Measurements from ENCODE around the gene ZNF605. TPM values are rescaled to one million over a fixed set of nuclear protein-coding genes. Genes with fewer than 3 reads are reported as not detected.
A peak's percentile ranks its signal among the peaks of the same experiment; 100 is the strongest.
"Not testable (repeated sequence)": the region's sequence is repeated elsewhere in the genome, so short reads cannot be mapped to it uniquely, and the experiment has no call there.

The ZNF605 gene
- polyA plus RNA-seq, 6 donors from 2014 or later: 1.00 to 3.9 (median 2.1) TPM

DNA sequence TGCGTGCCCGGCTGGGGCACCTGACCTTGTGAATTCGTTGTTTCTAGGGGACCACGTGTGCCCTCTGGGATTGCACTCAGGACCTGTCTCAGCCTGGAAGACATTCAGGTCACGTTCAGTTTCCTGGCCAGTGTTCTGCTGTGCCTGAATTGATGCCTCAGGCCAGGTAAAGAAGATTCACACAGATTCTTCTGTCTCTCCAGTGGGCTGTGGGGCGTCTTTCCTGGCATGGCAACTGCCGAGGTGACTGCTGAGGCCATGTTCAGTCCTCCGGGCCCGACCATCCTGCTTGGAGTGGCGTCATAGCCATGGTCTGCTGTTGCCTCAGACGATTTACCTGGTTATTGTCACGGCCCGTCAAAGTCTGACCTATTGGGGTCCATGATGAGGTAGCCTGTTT is 13.5 kb downstream of the ZNF605 start:
- ATAC-seq (ENCODE audit: low read depth in 2 of 2) (no peak), DNase-seq (no peak)
- Mint-ChIP-seq H3K9me3 (peaks cover 4 to 49% (median 28%) of the 10 kb centered on the region in 7 donors), H3K27ac (no peak overlapping the region), H3K4me3 (no peak overlapping the region), H3K36me3 (peaks cover 28 to 38% of the 10 kb centered on the region in 2 donors), H3K4me1 (no peaks in the 10 kb centered on the region), H3K27me3 (no peaks in the 10 kb centered on the region)

DNA sequence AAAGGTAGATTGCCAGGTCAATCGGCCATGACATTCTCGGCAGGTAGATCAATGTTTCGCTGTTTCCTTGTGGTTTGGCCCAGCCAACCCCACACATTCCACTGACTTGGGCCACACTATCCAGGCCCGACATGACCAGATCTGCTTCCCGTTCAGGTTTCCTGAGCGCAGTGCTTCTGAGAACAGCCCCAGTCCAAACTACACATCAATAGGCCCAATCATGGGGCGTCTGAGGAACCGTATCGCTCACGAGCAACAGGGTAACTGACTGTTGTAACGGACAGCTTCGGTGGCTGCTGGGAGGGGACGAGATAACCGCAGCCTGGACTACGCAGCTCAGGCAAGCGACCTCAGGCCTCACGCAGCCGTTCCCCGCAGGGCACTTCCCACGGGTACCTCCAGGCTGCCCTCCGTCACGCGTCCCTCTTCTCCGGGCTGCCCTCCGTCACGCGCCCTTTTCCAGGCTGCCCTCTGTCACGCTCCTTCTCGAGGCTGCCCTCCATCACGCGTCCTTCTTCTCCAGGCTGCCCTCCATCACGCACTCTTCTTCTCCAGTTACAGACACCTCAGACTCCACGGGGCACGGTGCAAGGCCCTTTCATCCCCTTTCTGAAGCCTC is 14.7 kb downstream of the ZNF605 start:
- no peak for ATAC-seq (ENCODE audit: low read depth in 2 of 2)
- Mint-ChIP-seq H3K36me3 (peaks cover 35 to 39% of the 10 kb centered on the region in 2 donors), H3K27me3 (no peaks in the 10 kb centered on the region), H3K9me3 (peaks cover 4 to 57% (median 38%) of the 10 kb centered on the region in 7 donors), H3K4me1 (no peaks in the 10 kb centered on the region), H3K27ac (no peak overlapping the region), H3K4me3 (no peak overlapping the region)
- DNase-seq: no peak

DNA sequence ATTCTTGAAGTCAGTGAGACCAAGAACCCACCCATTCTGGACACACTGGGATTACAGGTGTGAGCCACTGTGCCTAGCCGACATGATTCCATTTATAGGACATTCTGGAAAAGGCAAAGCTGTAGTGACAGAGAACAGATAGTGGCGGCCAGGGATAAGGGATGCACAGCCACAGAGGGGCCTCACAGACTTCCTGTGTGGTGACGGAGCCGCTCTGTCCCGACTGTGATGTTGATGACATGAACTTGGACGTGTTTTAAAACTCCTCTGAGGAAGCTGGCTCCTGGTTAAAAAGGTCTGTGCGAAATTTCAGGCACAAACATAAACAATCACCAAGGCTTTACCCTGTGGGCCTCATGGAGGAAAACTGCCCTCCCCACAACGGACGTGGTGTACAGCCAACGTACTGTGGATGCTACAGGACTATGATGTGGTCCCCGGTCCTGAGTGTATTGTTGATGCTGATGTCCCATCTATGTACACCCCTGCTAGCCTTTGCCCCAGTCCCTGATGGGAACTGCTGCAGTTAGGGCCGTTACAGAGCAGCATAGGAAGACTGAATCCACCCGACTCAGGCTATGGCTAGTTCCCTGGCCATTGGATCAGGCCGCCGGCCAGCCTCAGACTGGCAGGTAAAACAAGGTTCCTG is 15.9 kb downstream of the ZNF605 start:
- Mint-ChIP-seq H3K27me3 (no peaks in the 10 kb centered on the region), H3K9me3 (peaks cover 9 to 56% (median 44%) of the 10 kb centered on the region in 7 donors), H3K36me3 (peaks cover 33 to 35% of the 10 kb centered on the region in 2 donors), H3K4me1 (no peaks in the 10 kb centered on the region), H3K4me3 (no peak overlapping the region), H3K27ac (no peak overlapping the region)
- DNase-seq (no peak), ATAC-seq (ENCODE audit: low read depth in 2 of 2) (no peak)

DNA sequence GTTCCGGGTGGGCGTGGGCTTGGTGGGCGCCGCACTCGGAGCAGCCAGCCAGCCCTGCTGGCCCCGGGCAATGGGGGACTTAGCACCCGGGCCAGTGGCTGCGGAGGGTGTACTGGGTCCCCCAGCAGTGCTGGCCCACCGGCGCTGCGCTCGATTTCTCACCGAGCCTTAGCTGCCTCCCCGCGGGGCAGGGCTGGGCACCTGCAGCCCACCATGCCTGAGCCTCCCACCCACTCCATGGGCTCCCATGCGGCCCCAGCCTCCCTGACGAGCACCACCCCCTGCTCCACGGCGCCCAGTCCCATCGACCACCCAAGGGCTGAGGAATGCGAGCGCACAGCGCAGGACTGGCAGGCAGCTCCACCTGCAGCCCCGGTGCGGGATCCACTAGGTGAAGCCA is 17.3 kb downstream of the ZNF605 start:
- H3K9me3 Mint-ChIP-seq: peaks cover 10 to 57% (median 51%) of the 10 kb centered on the region in 7 donors
- not testable (repeated sequence) for H3K4me3 Mint-ChIP-seq; ATAC-seq (ENCODE audit: low read depth in 2 of 2); H3K27me3 Mint-ChIP-seq; DNase-seq; H3K27ac Mint-ChIP-seq; H3K4me1 Mint-ChIP-seq
- peaks cover 33 to 36% of the 10 kb centered on the region in 2 donors for H3K36me3 Mint-ChIP-seq

DNA sequence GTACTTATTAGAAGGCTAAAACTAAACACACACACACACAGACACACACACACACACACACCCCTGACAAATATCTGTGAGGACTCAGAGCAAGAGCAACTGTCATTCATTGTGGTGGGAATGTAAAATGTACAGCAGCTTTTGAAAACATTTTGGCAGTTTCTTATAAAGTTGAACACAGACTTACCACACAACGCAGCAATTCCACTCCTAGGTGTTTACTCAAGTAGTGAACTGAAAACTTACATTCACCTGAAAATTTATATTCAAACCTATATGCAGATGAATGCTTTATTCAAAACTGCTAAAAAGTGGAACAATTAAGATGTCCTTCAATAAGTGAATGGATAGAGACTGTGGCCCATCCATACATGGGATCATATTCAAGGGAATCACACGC is 18.6 kb downstream of the ZNF605 start:
- H3K36me3 Mint-ChIP-seq: peaks cover 33 to 35% of the 10 kb centered on the region in 2 donors
- H3K4me3 Mint-ChIP-seq: no peak overlapping the region
- ATAC-seq (ENCODE audit: low read depth in 2 of 2) (no peak), DNase-seq (no peak)
- no peaks in the 10 kb centered on the region for H3K27me3 Mint-ChIP-seq
- H3K9me3 Mint-ChIP-seq: peaks cover 13 to 65% (median 61%) of the 10 kb centered on the region in 7 donors
- peak overlapping the region in 1 of 6 donors; percentile 51 for H3K27ac Mint-ChIP-seq
- H3K4me1 Mint-ChIP-seq: no peaks in the 10 kb centered on the region

DNA sequence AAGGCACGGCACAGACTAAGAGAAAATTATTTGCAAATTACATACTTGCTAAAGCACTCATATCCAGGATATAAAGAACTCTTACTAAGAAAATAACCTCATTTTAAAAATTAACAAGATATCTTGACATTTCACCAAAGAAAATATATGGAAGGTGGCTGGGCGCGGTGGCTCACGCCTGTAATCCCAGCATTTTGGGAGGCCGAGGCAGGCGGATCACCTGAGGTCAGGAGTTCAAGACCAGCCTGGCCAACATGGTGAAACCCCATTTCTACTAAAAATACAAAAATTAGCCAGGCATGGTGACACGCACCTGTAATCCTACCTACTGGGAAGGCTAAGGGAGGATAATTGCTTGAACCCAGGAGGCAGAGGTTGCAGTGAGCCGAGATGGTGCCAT is 19.2 kb downstream of the ZNF605 start:
- not testable (repeated sequence) for H3K4me1 Mint-ChIP-seq; H3K27ac Mint-ChIP-seq; ATAC-seq (ENCODE audit: low read depth in 2 of 2); H3K27me3 Mint-ChIP-seq; DNase-seq; H3K4me3 Mint-ChIP-seq
- peaks cover 13 to 67% (median 63%) of the 10 kb centered on the region in 7 donors for H3K9me3 Mint-ChIP-seq
- H3K36me3 Mint-ChIP-seq: peaks cover 29 to 30% of the 10 kb centered on the region in 2 donors

DNA sequence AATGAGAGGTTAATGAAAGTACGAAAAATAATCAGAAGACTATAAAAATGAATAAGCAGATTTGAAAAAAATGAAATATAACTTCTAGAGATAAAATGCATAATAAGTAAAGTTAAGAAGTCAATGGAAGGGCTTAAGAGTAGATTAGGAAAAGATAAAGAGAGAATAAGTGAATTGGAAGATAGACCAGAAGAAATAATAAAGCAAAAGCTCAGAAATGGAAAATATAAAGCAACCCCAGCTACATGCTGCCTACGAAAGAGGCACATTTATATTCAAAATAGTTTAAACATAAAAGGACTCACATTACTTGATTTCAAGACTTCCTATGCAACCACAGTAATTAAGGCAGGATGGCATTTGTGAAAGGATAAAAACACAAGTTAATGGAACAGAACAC is 19.9 kb downstream of the ZNF605 start:
- H3K36me3 Mint-ChIP-seq: peaks cover 27 to 30% of the 10 kb centered on the region in 2 donors
- peak overlapping the region in 1 of 6 donors; percentile 2 for H3K27ac Mint-ChIP-seq

DNA sequence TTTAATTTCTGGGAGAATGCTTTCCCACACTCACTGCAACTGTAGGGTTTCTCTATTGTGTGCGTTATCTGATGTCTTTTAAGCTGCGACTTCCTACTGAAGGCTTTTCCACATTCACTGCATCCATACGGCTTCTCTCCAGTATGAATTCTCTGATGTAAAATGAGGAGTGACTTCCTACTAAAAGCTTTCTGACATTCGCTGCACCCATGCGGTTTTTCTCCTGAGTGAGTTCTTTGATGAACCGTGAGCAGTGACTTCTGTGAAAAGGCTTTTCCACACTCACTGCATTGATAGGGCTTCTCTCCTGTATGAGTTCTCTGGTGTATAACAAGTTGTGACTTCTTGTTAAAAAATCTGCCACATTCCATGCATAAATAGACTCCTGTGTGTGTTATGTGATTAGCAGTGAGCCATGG is 29.7 kb downstream of the ZNF605 start:
- H3K4me1 Mint-ChIP-seq: no peaks in the 10 kb centered on the region
- no peak for DNase-seq
- H3K27me3 Mint-ChIP-seq: no peaks in the 10 kb centered on the region
- H3K36me3 Mint-ChIP-seq: peaks cover 49 to 72% of the 10 kb centered on the region in 2 donors
- no peak overlapping the region for H3K27ac Mint-ChIP-seq
- H3K4me3 Mint-ChIP-seq: peak overlapping the region in 1 of 8 donors; percentile 44
- no peak for ATAC-seq (ENCODE audit: low read depth in 2 of 2)
- peaks cover 18 to 98% (median 84%) of the 10 kb centered on the region in 7 donors for H3K9me3 Mint-ChIP-seq

More for the DNA sequence above, 19.9 kb downstream of the ZNF605 start:
- peaks cover 14 to 66% (median 63%) of the 10 kb centered on the region in 7 donors for H3K9me3 Mint-ChIP-seq
- H3K4me1 Mint-ChIP-seq: no peaks in the 10 kb centered on the region
- no peak overlapping the region for H3K4me3 Mint-ChIP-seq
- no peaks in the 10 kb centered on the region for H3K27me3 Mint-ChIP-seq
- DNase-seq (no peak), ATAC-seq (ENCODE audit: low read depth in 2 of 2) (no peak)

DNA sequence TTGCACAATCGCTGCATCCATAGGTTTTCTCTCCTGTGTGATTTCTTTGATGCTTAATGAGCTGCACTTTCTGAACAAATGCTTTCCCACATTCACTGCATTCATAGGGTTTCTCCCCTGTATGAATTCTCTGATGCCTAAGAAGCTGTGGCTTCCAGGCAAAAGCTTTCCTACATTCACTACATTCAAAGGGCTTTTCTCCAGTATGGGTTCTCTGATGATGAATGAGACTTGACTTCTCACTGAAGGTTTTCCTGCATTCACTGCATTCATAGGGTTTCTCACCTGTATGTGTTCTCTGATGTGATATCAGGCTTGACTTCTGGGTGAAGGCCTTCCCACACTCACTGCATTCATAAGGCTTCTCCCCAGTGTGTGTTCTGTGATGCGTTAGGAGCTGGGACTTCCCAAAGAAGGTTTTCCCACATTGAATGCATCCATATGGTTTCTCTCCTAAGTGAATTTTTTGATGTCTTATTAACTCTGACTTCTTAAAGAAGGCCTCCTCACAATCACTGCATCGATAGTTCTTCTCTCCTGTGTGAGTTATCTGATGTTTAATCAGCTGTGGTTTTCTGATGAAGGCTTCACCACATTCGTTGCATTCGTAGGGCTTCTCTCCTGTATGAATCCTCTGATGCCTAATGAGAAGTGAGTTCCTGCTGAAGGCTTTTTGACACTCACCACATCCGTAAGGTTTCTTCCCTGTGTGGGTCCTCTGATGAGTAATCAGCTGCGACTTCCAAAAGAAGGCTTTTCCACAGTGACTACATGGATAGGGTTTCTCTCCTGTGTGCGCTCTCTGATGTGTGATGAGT is 30.3 kb downstream of the ZNF605 start:
- ATAC-seq (ENCODE audit: low read depth in 2 of 2): no peak
- no peak overlapping the region for H3K27ac Mint-ChIP-seq
- H3K27me3 Mint-ChIP-seq: no peaks in the 10 kb centered on the region
- peak overlapping the region in 1 of 8 donors; percentile 44 for H3K4me3 Mint-ChIP-seq
- DNase-seq: no peak
- H3K36me3 Mint-ChIP-seq: peaks cover 46 to 70% of the 10 kb centered on the region in 2 donors
- H3K9me3 Mint-ChIP-seq: peaks cover 14 to 97% (median 84%) of the 10 kb centered on the region in 7 donors
- no peaks in the 10 kb centered on the region for H3K4me1 Mint-ChIP-seq

DNA sequence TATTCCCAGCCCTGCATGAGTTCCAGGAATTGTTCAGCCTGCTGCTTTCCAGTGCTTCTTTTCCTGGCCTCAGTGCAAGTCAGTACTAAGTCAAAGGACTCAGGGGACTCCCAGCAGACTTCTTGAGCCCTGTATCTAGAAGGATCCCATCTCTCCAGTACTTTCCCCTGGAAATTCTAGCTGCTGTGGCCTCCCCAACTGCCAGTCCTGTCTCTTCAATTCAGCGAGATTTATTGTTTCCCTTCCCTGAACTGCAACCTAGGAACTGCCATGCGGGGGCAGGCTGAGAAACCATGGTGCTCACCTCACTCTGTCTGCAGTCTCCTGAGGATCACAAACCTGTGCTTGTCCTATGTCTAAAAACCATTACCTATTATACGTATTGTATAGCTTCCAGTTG is 31.8 kb downstream of the ZNF605 start:
- Mint-ChIP-seq H3K4me3 (peak overlapping the region in 1 of 8 donors; percentile 35), H3K27me3 (no peaks in the 10 kb centered on the region), H3K27ac (no peak overlapping the region), H3K4me1 (no peaks in the 10 kb centered on the region), H3K9me3 (peaks cover 13 to 97% (median 79%) of the 10 kb centered on the region in 7 donors), H3K36me3 (peaks cover 41 to 57% of the 10 kb centered on the region in 2 donors)
- DNase-seq (no peak), ATAC-seq (ENCODE audit: low read depth in 2 of 2) (no peak)

DNA sequence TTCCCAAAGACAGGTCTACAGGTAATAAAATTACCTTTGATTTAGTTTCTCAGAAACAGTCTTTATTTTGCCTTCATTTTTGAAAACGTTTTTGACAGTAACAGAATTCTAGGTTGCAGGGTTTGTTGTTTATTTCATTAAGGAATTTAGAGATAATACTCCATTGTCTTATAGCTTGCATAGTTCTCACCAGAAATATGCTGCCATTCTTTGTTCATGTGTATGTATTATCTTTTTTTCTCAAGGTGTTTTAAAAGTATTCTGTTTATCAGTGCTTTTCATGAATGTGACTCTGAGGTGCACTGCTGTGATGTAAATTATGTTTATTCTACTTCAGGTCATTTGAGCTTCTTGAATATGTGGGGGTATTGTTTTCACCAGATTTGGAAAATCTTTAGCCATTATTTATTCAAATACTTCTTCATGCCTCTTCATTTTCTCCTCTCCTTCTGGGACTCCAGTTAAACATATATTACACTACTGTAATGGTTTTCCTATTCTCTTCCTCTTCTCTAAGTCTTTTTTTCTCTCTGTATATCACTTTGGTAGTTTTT is 32.7 kb downstream of the ZNF605 start:
- Mint-ChIP-seq H3K4me1 (no peaks in the 10 kb centered on the region), H3K4me3 (no peak overlapping the region), H3K27me3 (no peaks in the 10 kb centered on the region), H3K9me3 (peaks cover 11 to 97% (median 77%) of the 10 kb centered on the region in 7 donors), H3K27ac (peak overlapping the region in 1 of 6 donors; percentile 73), H3K36me3 (peaks cover 41 to 53% of the 10 kb centered on the region in 2 donors)
- DNase-seq: no peak
- no peak for ATAC-seq (ENCODE audit: low read depth in 2 of 2)

DNA sequence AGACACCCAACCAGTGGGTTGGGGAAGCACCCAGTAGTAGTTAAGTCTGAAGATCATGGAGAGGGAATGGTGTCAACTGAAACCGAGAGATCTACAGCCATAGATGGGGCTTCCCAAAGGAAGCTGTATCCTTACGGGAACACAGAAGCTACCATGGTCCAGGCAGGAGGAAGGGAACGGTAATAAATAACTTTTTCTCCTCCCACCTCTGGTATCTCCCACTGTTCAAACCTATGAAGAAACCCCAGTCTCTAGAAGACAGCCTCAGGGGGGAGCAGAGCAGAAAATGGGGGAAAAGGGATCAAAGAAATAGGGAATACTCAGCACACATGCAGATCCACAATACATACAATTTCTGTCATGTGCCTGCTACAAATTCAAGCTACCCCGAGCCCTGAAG is 33.4 kb downstream of the ZNF605 start:
- ATAC-seq (ENCODE audit: low read depth in 2 of 2) (no peak), DNase-seq (no peak)
- no peaks in the 10 kb centered on the region for H3K4me1 Mint-ChIP-seq
- H3K27ac Mint-ChIP-seq: peak overlapping the region in 1 of 6 donors; percentile 60
- H3K27me3 Mint-ChIP-seq: no peaks in the 10 kb centered on the region
- H3K9me3 Mint-ChIP-seq: peaks cover 11 to 97% (median 81%) of the 10 kb centered on the region in 7 donors
- peaks cover 46 to 59% of the 10 kb centered on the region in 2 donors for H3K36me3 Mint-ChIP-seq
- H3K4me3 Mint-ChIP-seq: no peak overlapping the region

DNA sequence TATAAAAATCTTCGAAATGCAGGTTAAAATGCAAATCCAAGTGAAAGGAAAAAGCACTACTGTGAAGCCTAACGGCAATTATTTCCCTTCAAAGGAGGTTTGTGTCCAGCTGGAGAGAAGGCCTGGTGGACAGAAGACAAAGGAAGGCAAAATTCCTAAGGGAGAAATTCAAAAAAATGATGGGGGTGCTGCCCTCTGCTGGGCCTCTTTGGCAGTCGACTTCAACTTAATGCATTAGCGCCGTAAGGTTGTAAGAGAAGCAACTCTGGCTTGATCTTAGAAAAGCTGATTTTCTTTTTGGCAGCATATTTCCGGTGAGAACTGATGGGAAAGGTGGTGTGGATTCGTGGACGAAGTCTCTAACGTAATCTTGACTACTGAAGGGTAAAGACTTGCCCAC is 34.4 kb downstream of the ZNF605 start:
- Mint-ChIP-seq H3K27me3 (no peaks in the 10 kb centered on the region), H3K27ac (no peak overlapping the region), H3K4me3 (peak overlapping the region in 1 of 8 donors; percentile 20), H3K9me3 (peaks cover 11 to 96% (median 80%) of the 10 kb centered on the region in 7 donors), H3K4me1 (no peaks in the 10 kb centered on the region), H3K36me3 (peaks cover 43 to 58% of the 10 kb centered on the region in 2 donors)
- DNase-seq: no peak
- ATAC-seq (ENCODE audit: low read depth in 2 of 2): no peak
